ENCODE results near the gene HGFAC.

HGFAC gene

DNA sequence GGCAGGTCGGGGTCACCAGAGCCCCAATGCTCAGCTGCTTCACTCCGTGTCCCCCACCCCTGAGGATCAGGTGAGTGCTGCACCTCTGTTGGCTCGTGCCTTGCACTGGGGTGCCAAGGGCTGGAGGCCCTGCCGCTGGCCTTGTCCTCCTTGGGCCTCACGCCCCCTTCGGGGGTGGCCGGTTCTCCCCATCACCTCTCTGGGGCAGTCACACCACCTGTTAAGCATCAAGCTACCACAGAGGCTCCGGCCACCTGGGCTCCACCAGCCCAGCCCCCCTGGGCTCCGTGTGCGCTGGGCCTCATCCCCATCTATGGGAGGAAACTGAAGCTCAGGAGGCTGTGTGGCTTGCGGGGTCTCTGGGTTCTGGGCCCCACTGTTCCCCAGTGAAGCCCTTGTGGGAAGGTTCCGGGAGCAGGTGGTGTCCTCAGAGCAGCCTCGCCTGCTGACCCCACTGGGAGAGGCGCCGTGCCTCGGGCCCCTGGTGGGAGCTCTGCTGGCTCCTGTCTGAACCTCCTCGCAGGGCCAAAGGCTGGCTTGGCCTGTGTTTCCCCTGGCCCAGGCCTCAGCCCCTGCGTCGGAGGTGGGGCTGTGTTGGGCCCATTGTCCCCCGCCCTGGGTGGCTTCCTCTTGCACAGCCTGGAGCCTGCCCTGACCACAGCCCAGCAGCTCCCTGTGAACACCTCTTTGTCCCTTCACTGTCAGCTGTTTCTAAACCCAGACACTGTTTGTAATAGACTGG is 52.1 kb downstream of the HGFAC start:
- no peak for FAIRE-seq
- no peak for TF ChIP-seq CTCF (IDR thresholded peaks at IDR 0.05; ENCODE audit: insufficient read depth, missing control alignments)
- no peak for DNase-seq (ENCODE audit: insufficient read length, low spot score)

GRCh38 chr4:3494462-3494871 is 52.7 kb downstream of the HGFAC start:
- FAIRE-seq: no peak
- DNase-seq (ENCODE audit: insufficient read length, low spot score): no peak
- TF ChIP-seq CTCF (IDR thresholded peaks at IDR 0.05; ENCODE audit: insufficient read depth, missing control alignments): no peak

- DNase-seq (ENCODE audit: insufficient read length, low spot score): no peak
- FAIRE-seq: no peak
- TF ChIP-seq CTCF (IDR thresholded peaks at IDR 0.05; ENCODE audit: insufficient read depth, missing control alignments): no peak
Measured at GRCh38 chr4:3495204-3495975, 53.6 kb downstream of the HGFAC start.

DNA sequence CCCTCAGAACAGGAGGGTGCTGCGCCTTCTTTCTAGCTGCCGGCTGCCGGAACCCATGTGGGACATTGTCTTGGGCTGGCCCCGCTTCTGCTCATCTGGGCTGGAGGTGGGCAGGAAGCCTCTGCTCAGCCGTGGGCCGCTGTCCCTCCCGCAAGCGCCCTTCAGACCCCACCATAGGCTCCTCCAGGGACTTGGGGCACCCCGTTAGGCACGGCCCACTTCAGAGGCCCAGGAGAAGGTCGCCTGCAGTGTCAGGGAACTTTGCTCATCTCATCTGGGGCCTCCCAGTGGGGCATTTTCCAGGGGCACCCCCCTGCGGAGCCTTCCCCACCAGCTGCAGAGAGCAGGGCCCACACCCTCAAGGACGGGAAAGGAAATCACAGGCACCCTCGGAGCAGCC is 54.3 kb downstream of the HGFAC start:
- no peak for TF ChIP-seq CTCF (IDR thresholded peaks at IDR 0.05; ENCODE audit: insufficient read depth, missing control alignments)
- no peak for FAIRE-seq
- DNase-seq (ENCODE audit: insufficient read length, low spot score): no peak

GRCh38 chr4:3497095-3497494 is 55.3 kb downstream of the HGFAC start:
- no peak for TF ChIP-seq CTCF (IDR thresholded peaks at IDR 0.05; ENCODE audit: insufficient read depth, missing control alignments)
- DNase-seq (ENCODE audit: insufficient read length, low spot score) (no peak), FAIRE-seq (no peak)

GRCh38 chr4:3497523-3498389 is 56.0 kb downstream of the HGFAC start:
- TF ChIP-seq CTCF (IDR thresholded peaks at IDR 0.05; ENCODE audit: insufficient read depth, missing control alignments): no peak
- FAIRE-seq: no peak
- no peak for DNase-seq (ENCODE audit: insufficient read length, low spot score)
